Muscle of arm (tissue), 12 donors: ENCODE results near the gene CCL17. TPM values are rescaled to one million over a fixed set of nuclear protein-coding genes. Genes with fewer than 3 reads are reported as not detected.
"Not testable (repeated sequence)": the region's sequence is repeated elsewhere in the genome, so short reads cannot be mapped to it uniquely, and the experiment has no call there.

Experiments
- DNase-seq: peaks from one replicate; pipeline ENCODE4 v3.0.0-alpha.2; 2013
- polyA plus RNA-seq, 12 donors: library from polyadenylated mRNA; unstranded; fragments of 120-200 nt; gene quantifications; one replicate each; pipeline ENCODE4 v1.2.1, GENCODE V29; 2013; ENCODE audit not compliant: insufficient read length in 12 of 12

CCL17 gene
- polyA plus RNA-seq, 12 donors: 0.65 TPM; not detected in 11

- DNase-seq: no peak
Observed at GRCh38 chr16:57395026-57395425, 9.5 kb upstream of the CCL17 start.

- DNase-seq: no peak
Observed at GRCh38 chr16:57396786-57397185, 7.8 kb upstream of the CCL17 start.

GRCh38 chr16:57397493-57397892, 7.1 kb upstream of the CCL17 start:
- DNase-seq: not testable (repeated sequence)

- no peak for DNase-seq
Observed at GRCh38 chr16:57401943-57402640, 2.5 kb upstream of the CCL17 start.

GRCh38 chr16:57405097-57405496, 530 bp downstream of the CCL17 start:
- no peak for DNase-seq

- DNase-seq: no peak
Observed at GRCh38 chr16:57406881-57407280, 2.3 kb downstream of the CCL17 start.

- no peak for DNase-seq
Observed at GRCh38 chr16:57407521-57408353, 3.2 kb downstream of the CCL17 start.

GRCh38 chr16:57409065-57409464, 4.5 kb downstream of the CCL17 start:
- DNase-seq: no peak

GRCh38 chr16:57409870-57410587, 5.5 kb downstream of the CCL17 start:
- DNase-seq: no peak

- DNase-seq: no peak
Observed at GRCh38 chr16:57411362-57411976, 6.9 kb downstream of the CCL17 start.

- DNase-seq: no peak
Observed at GRCh38 chr16:57412584-57412983, 8.0 kb downstream of the CCL17 start.

- no peak for DNase-seq
Observed at GRCh38 chr16:57413301-57413730, 8.7 kb downstream of the CCL17 start.

- DNase-seq: no peak
Observed at GRCh38 chr16:57413733-57414132, 9.2 kb downstream of the CCL17 start.

GRCh38 chr16:57416084-57416483, 11.5 kb downstream of the CCL17 start:
- DNase-seq: no peak

- DNase-seq: no peak
Observed at GRCh38 chr16:57419506-57419905, 14.9 kb downstream of the CCL17 start.

GRCh38 chr16:57422026-57422944, 17.7 kb downstream of the CCL17 start:
- peak; percentile 73 for DNase-seq

GRCh38 chr16:57423152-57423551, 18.6 kb downstream of the CCL17 start:
- DNase-seq: no peak

GRCh38 chr16:57424583-57424982, 20.0 kb downstream of the CCL17 start:
- DNase-seq: no peak

GRCh38 chr16:57426356-57426755, 21.8 kb downstream of the CCL17 start:
- DNase-seq: no peak

GRCh38 chr16:57427307-57427706, 22.7 kb downstream of the CCL17 start:
- no peak for DNase-seq

- DNase-seq: no peak
Observed at GRCh38 chr16:57427824-57428223, 23.3 kb downstream of the CCL17 start.
